GM19372 (cell line): Measurements from ENCODE around the gene GRM8.
"Not testable (repeated sequence)": the region's sequence is repeated elsewhere in the genome, so short reads cannot be mapped to it uniquely, and the experiment has no call there.

ENCODE experiments used
- ATAC-seq: cut with Tn5 transposase; IDR thresholded peaks from one replicate; pipeline ENCODE4 v1.9.1; 2021; ENCODE audit warnings: mild to moderate bottlenecking, low read depth, moderate library complexity; ENCODE audit not compliant: unreplicated experiment

The GRM8 gene

GRCh38 chr7:126690848-126691751 lies 561.6 kb downstream of the GRM8 start:
- ATAC-seq: no peak

- no peak for ATAC-seq
Observed at GRCh38 chr7:126690104-126690503, 562.6 kb downstream of the GRM8 start.

- ATAC-seq: no peak
Observed at GRCh38 chr7:126689037-126689436, 563.7 kb downstream of the GRM8 start.

- ATAC-seq: no peak
Observed at GRCh38 chr7:126686474-126686873, 566.3 kb downstream of the GRM8 start.

GRCh38 chr7:126685596-126685995 lies 567.1 kb downstream of the GRM8 start:
- ATAC-seq: no peak

GRCh38 chr7:126685018-126685573 lies 567.6 kb downstream of the GRM8 start:
- ATAC-seq: no peak

- no peak for ATAC-seq
Observed at GRCh38 chr7:126682176-126682575, 570.6 kb downstream of the GRM8 start.

GRCh38 chr7:126668762-126669161 lies 584.0 kb downstream of the GRM8 start:
- not testable (repeated sequence) for ATAC-seq

- no peak for ATAC-seq
Observed at GRCh38 chr7:126668367-126668752, 584.4 kb downstream of the GRM8 start.

- no peak for ATAC-seq
Observed at GRCh38 chr7:126667742-126668366, 584.9 kb downstream of the GRM8 start.

GRCh38 chr7:126662856-126663255 lies 589.9 kb downstream of the GRM8 start:
- no peak for ATAC-seq

GRCh38 chr7:126659124-126659523 lies 593.6 kb downstream of the GRM8 start:
- ATAC-seq: peak; percentile 69

GRCh38 chr7:126658684-126659083 lies 594.1 kb downstream of the GRM8 start:
- ATAC-seq: no peak

GRCh38 chr7:126657599-126658358 lies 595.0 kb downstream of the GRM8 start:
- ATAC-seq: peak; percentile 66

- no peak for ATAC-seq
Observed at GRCh38 chr7:126657137-126657536, 595.6 kb downstream of the GRM8 start.

GRCh38 chr7:126656165-126656564 lies 596.6 kb downstream of the GRM8 start:
- no peak for ATAC-seq

- ATAC-seq: no peak
Observed at GRCh38 chr7:126637538-126637937, 615.2 kb downstream of the GRM8 start.

- no peak for ATAC-seq
Observed at GRCh38 chr7:126635545-126635944, 617.2 kb downstream of the GRM8 start.

- no peak for ATAC-seq
Observed at GRCh38 chr7:126608339-126608776, 644.4 kb downstream of the GRM8 start.

- no peak for ATAC-seq
Observed at GRCh38 chr7:126606331-126606730, 646.4 kb downstream of the GRM8 start.

- ATAC-seq: no peak
Observed at GRCh38 chr7:126605553-126605952, 647.2 kb downstream of the GRM8 start.
